Motor neuron (in vitro differentiated cells): ENCODE measurements around the gene PTGER2. TPM values are rescaled to one million over a fixed set of nuclear protein-coding genes. Genes with fewer than 3 reads are reported as not detected.

ENCODE experiments used
- ATAC-seq, 8 experiments: fragments of 200-7000 bp; cut with Tn5 transposase; replicated peaks in 6 of 8; 2 replicates each; pipeline ENCODE4 v1.8.0; 2021; ENCODE audit warnings: mild to moderate bottlenecking in 8 of 8, moderate library complexity in 8 of 8
- H3K27ac ChIP-seq, 2 donors: fragments of 250-450 bp; sonication (Bioruptor Pico); 2 replicates each; pipeline ENCODE4 v1.9.0; 2021; ENCODE audit warnings: antibody characterized with exemption in 2 of 2, mild to moderate bottlenecking in 2 of 2, moderate library complexity in 1 of 2
- H3K4me1 ChIP-seq, 2 donors: fragments of 250-450 bp; sonication (Bioruptor Pico); replicated peaks in 1 of 2; 2 replicates each; pipeline ENCODE4 v1.6.1; 2021; ENCODE audit warnings: antibody characterized with exemption in 2 of 2, mild to moderate bottlenecking in 2 of 2, moderate library complexity in 1 of 2
- H3K4me3 ChIP-seq, 5 donors: fragments of 250-450 bp; sonication (Bioruptor Pico); 2 replicates each; pipeline ENCODE4 v1.9.0; 2021; ENCODE audit warnings: antibody characterized with exemption in 5 of 5, mild to moderate bottlenecking in 5 of 5, moderate library complexity in 4 of 5
- WGBS, 10 experiments: fragments of 450-650 bp; shearing (Covaris generic); methylation state at CpG; one replicate each; pipeline ENCODE4 v1.0.0; 2022; 5-methylcytosine and 5-hydroxymethylcytosine counted together
- in situ Hi-C, 9 experiments: fragments of 400-800 bp; cut with MboI; loops; one replicate each; pipeline ENCODE4 v1.15.0; 2021; ENCODE audit warnings: low sequenced_read_pairs in 9 of 9, low pct_unique_long_range_greater_than_20kb in 2 of 9; ENCODE audit not compliant: unreplicated experiment in 9 of 9
- total RNA-seq, 8 experiments: library from RNA; unstranded; fragments of 300-600 nt; gene quantifications; 2 replicates each; pipeline versions ENCODE4 v1.2.3 to v1.2.4, GENCODE V29; 2022

The PTGER2 gene
- total RNA-seq, 8 experiments from 2014 or later = 0.14 to 6.3 (median 0.36) TPM; not detected in 1

GRCh38 chr14:52329678-52330369 lies 15.7 kb downstream of the PTGER2 start:
- no peaks in the 10 kb centered on the region for H3K4me1 ChIP-seq
- H3K27ac ChIP-seq = no peak overlapping the region
- 55 to 89% (median 74%) methylated on average over 1 to 6 of the region's 6 CpGs for WGBS, 10 experiments
- in situ Hi-C loops = no loop called here
- no peak overlapping the region for H3K4me3 ChIP-seq
- ATAC-seq = no peak

- H3K4me1 ChIP-seq = no peaks in the 10 kb centered on the region
- no peak for ATAC-seq
- no peak overlapping the region for H3K4me3 ChIP-seq
- in situ Hi-C loops = no loop called here
- WGBS, 10 experiments = 82 to 100% (median 93%) methylated on average over 1 to 3 of the region's 3 CpGs
- H3K27ac ChIP-seq = no peak overlapping the region
Observed at GRCh38 chr14:52332269-52332668, 18.2 kb downstream of the PTGER2 start.

GRCh38 chr14:52333108-52333507 lies 19.0 kb downstream of the PTGER2 start:
- no peak overlapping the region for H3K27ac ChIP-seq
- in situ Hi-C loops = no loop called here
- no peaks in the 10 kb centered on the region for H3K4me1 ChIP-seq
- no peak overlapping the region for H3K4me3 ChIP-seq
- WGBS, 10 experiments = 50 to 90% (median 85%) methylated on average over 1 to 5 of the region's 5 CpGs; no CpG with 5 or more reads in 2 of the 10 experiments
- ATAC-seq = no peak

- in situ Hi-C loops = no loop called here
- Histone ChIP-seq H3K27ac (no peak overlapping the region), H3K4me3 (no peak overlapping the region), H3K4me1 (no peaks in the 10 kb centered on the region)
- ATAC-seq = no peak
- WGBS, 10 experiments = 53 to 89% (median 71%) methylated on average over 1 to 7 of the region's 8 CpGs; no CpG with 5 or more reads in 1 of the 10 experiments
Observed at GRCh38 chr14:52333823-52334657, 19.9 kb downstream of the PTGER2 start.

- no peak for ATAC-seq
- in situ Hi-C loops = no loop called here
- 40 to 88% (median 81%) methylated on average over 1 to 2 of the region's 2 CpGs; no CpG with 5 or more reads in 1 of the 10 experiments for WGBS, 10 experiments
- Histone ChIP-seq H3K27ac (no peak overlapping the region), H3K4me3 (no peak overlapping the region), H3K4me1 (no peaks in the 10 kb centered on the region)
Observed at GRCh38 chr14:52336241-52336640, 22.1 kb downstream of the PTGER2 start.

GRCh38 chr14:52338051-52338681 lies 24.1 kb downstream of the PTGER2 start:
- in situ Hi-C loops = no loop called here
- no peak overlapping the region for H3K27ac ChIP-seq
- 0 to 100% (median 50%) methylated on average over 1 of the region's 1 CpG; no CpG with 5 or more reads in 3 of the 10 experiments for WGBS, 10 experiments
- H3K4me3 ChIP-seq = no peak overlapping the region
- no peaks in the 10 kb centered on the region for H3K4me1 ChIP-seq
- peak in 7 of 8 experiments; percentile 54 to 99 (median 85) for ATAC-seq

GRCh38 chr14:52339262-52339661 lies 25.1 kb downstream of the PTGER2 start:
- in situ Hi-C loops = no loop called here
- Histone ChIP-seq H3K27ac (no peak overlapping the region), H3K4me3 (no peak overlapping the region), H3K4me1 (no peaks in the 10 kb centered on the region)
- ATAC-seq = no peak
- 67 to 100% (median 84%) methylated on average over 1 of the region's 1 CpG; no CpG with 5 or more reads in 4 of the 10 experiments for WGBS, 10 experiments

GRCh38 chr14:52342849-52343596 lies 28.9 kb downstream of the PTGER2 start:
- in situ Hi-C loops = no loop called here
- no peak for ATAC-seq
- Histone ChIP-seq H3K27ac (no peak overlapping the region), H3K4me1 (no peaks in the 10 kb centered on the region), H3K4me3 (no peak overlapping the region)
- WGBS, 10 experiments = 50 to 80% (median 60%) methylated on average over 1 of the region's 1 CpG; no CpG with 5 or more reads in 5 of the 10 experiments

- in situ Hi-C loops = no loop called here
- no peak overlapping the region for H3K4me3 ChIP-seq
- WGBS, 10 experiments = 86 to 100% (median 93%) methylated on average over 1 to 4 of the region's 4 CpGs; no CpG with 5 or more reads in 2 of the 10 experiments
Observed at GRCh38 chr14:52346778-52347177, 32.7 kb downstream of the PTGER2 start.

GRCh38 chr14:52348279-52348678 lies 34.2 kb downstream of the PTGER2 start:
- WGBS, 10 experiments = 0 to 100% (median 84%) methylated on average over 1 to 5 of the region's 5 CpGs
- in situ Hi-C loops = no loop called here
- Histone ChIP-seq H3K4me1 (peaks cover 6 to 12% of the 10 kb centered on the region in 2 donors), H3K27ac (no peak overlapping the region), H3K4me3 (no peak overlapping the region)
- peak in 2 of 8 experiments; percentile 77 to 88 for ATAC-seq

More at GRCh38 chr14:52346778-52347177, 32.7 kb downstream of the PTGER2 start:
- Histone ChIP-seq H3K27ac (no peak overlapping the region), H3K4me1 (peaks cover 2 to 10% of the 10 kb centered on the region in 2 donors)
- ATAC-seq = no peak

GRCh38 chr14:52348776-52349175 lies 34.7 kb downstream of the PTGER2 start:
- Histone ChIP-seq H3K4me1 (peaks cover 6 to 12% of the 10 kb centered on the region in 2 donors), H3K4me3 (no peak overlapping the region), H3K27ac (no peak overlapping the region)
- peak in 4 of 8 experiments; percentile 22 to 73 (median 52) for ATAC-seq
- WGBS, 10 experiments = 0 to 100% (median 52%) methylated on average over 1 to 2 of the region's 2 CpGs; no CpG with 5 or more reads in 3 of the 10 experiments
- in situ Hi-C loops = no loop called here

GRCh38 chr14:52349731-52350130 lies 35.6 kb downstream of the PTGER2 start:
- Histone ChIP-seq H3K4me1 (peaks cover 6 to 12% of the 10 kb centered on the region in 2 donors), H3K27ac (no peak overlapping the region), H3K4me3 (no peak overlapping the region)
- ATAC-seq = no peak
- in situ Hi-C loops = no loop called here
- WGBS, 10 experiments = 50 to 95% (median 83%) methylated on average over 1 to 2 of the region's 2 CpGs; no CpG with 5 or more reads in 5 of the 10 experiments
